ENCODE measurements around the gene PRDM15. TPM values are rescaled to one million over a fixed set of nuclear protein-coding genes. Genes with fewer than 3 reads are reported as not detected.
A peak's percentile ranks its signal among the peaks of the same experiment; 100 is the strongest.

The PRDM15 gene
- total RNA-seq, 1 donor from 2014 or later = 2.9 TPM

DNA sequence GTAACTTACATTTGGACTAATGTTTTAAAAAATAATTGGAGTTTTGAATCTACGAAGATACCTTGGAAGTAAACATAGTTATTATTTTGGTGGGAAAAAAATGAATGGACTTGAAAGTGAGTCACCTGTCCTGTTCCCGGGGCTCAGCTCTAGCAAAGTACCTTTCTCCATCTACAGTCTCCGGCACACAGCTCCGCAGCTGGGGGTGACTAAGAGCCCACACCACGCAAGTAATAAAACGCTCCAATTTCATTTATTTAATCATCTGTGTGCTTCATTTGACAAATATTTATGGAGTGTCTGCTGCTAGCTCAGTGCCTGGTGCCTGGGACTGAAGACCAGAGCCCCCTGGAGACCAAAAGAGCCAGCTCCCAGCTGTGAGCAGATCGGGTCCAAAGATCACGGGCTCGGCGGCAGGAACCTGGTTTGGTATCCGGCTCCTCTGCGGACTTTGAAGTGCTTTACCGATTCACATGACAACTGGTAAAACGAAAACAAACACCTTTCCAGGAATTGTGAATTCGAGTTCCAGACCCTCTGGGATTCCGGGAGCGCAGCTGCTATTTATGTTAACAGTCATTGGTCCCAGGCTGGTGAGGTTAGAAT, 110.6 kb downstream of the PRDM15 start:
- H3K27ac ChIP-seq (replicated peaks) = no peak overlapping the region
- H3K4me3 ChIP-seq = peak overlapping the region; percentile 46
- H3K36me3 ChIP-seq = no peaks in the 10 kb centered on the region
- H3K4me1 ChIP-seq = peaks cover 30% of the 10 kb centered on the region
- H3K9me3 ChIP-seq (replicated peaks) = no peaks in the 10 kb centered on the region
- no peak for TF ChIP-seq CTCF (IDR thresholded peaks at IDR 0.05; ENCODE audit: borderline replicate concordance)
- peaks cover 100% of the 10 kb centered on the region for H3K27me3 ChIP-seq (ENCODE audit: low read depth)
- intact Hi-C loops (cut with micrococcal nuclease) = no loop called here
- DNase-seq = no peak

DNA sequence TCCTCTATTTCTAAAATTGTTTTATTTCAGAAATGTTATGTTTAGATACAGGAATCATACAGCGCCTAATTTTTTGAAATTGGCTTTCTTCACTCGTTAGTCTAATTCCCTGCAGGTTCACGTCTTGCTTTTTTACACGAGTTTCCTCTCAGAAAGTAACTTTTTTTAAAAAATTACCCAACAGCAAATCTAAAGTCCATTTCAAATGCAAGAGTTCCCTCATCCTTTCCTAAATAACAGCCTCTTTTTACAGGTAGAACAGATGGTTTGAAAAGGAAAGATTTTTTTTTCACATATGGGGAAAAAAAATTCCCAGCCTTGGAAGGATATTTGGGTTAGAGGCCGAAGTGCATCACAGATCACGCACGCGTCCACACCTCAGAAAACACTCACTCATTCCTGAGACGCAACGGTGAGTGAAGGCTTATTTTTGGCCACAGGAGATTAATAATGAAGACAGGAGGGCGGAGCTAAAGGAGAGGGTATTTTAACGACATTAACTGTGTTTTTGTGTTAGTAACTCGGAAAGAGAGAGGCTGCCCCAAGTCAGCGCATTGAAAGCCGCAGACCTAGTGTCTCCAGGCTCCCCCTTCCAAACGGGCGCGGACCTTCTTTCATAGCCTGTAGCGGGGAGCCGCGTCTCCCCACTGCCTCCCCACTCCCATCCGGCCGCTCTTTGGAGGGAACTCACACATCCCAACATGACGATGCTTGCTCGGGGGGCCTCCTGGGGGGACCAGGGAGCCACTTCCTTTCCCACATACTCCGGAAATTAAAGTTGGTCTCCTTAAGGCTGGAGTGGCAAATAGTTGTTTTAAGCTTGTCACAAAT, 111.3 kb downstream of the PRDM15 start:
- DNase-seq = no peak
- H3K4me1 ChIP-seq = peaks cover 30% of the 10 kb centered on the region
- no peak for TF ChIP-seq CTCF (IDR thresholded peaks at IDR 0.05; ENCODE audit: borderline replicate concordance)
- intact Hi-C loops (cut with micrococcal nuclease) = no loop called here
- H3K27me3 ChIP-seq (ENCODE audit: low read depth) = peaks cover 100% of the 10 kb centered on the region
- peak overlapping the region; percentile 46 for H3K4me3 ChIP-seq
- no peaks in the 10 kb centered on the region for H3K36me3 ChIP-seq
- H3K9me3 ChIP-seq (replicated peaks) = no peaks in the 10 kb centered on the region
- no peak overlapping the region for H3K27ac ChIP-seq (replicated peaks)

DNA sequence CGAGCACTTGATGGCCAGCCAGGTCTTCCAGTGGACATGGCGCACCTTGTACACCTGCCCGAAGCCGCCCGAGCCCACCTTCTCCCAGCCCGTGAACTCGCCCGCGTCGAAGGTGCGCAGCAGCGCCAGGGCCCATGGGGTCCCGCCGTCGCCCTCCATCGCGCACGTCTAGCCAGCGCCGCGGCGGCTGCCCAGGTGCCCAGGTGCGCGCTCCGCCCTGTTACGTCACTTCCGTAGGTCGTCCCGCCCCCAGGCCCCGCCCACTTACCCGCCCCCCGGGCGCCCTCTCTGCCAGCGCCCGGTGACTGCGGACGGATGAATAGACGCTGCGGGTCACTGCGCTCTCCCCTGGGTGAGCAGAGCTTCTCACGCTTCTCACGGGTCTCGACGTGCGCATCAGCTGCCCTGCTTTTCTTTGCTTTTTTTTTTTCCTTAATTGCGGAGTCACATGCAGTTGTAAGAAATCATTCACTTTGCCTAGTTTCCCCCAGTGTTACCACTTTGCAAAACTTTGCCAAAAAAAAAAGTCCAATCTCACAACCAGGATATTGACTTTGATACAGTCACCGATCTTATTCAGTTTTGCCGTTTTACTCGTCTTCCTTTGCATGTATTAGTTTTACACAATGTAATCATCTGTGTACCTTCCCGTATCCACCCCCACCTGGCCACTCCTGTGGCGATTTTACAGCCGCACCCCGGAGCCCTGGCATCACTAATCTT, 112.1 kb downstream of the PRDM15 start, which contains the start of gene RIPK4:
RIPK4 (minus strand) TSS at position 170 of the 723 bp plus-strand sequence; CDS start at position 159, 11 bp downstream.
- intact Hi-C loops (cut with micrococcal nuclease) = no loop called here

DNA sequence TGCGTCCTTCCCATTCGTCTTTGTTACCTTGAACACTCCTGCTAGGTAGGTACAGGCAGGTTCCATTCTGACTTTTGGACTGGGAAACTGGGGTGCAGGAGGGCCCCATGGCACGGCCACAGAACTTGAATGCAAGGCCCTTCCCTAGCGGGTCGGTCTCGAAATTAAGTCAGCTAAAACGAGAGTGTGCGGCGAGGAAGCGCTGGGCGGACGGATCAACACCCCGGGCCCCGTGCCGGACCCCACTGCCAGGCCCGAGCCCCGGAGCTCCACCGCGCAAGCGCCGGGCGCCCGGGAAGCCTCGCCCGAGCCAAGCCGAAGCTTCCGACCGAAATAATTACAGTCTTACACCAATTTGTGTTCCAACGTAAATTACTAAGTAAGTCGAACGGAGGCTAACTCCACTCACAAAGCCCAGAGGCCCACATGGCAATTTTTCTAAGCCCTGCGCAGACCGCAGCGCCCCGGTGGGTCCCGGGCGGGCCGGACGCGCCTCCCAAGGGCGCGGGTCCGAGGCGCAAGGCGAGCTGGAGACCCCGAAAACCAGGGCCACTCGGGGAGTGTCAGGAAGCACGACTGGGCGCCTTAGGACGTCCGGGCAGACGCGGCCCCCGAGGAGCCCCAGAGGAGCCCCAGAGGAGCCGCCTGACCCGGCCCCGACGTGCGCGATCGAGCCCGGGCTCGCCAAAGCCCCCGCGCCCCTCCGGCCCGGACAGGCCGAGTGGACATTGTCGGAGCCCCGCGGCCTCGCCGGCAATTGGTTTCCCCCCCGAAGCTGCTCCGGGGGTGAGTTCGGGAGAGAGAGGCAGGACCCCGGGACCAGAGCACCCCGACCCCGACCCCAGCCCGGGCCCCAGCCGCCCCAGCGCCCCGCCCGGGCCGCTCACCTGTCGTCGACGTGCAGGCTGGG, 112.9 kb downstream of the PRDM15 start:
- DNase-seq = no peak
- no peak for TF ChIP-seq CTCF (IDR thresholded peaks at IDR 0.05; ENCODE audit: borderline replicate concordance)
- H3K4me1 ChIP-seq = peaks cover 41% of the 10 kb centered on the region
- no peaks in the 10 kb centered on the region for H3K36me3 ChIP-seq
- H3K27me3 ChIP-seq (ENCODE audit: low read depth) = peaks cover 100% of the 10 kb centered on the region
- H3K27ac ChIP-seq (replicated peaks) = no peak overlapping the region
- intact Hi-C loops (cut with micrococcal nuclease) = no loop called here
- H3K9me3 ChIP-seq (replicated peaks) = no peaks in the 10 kb centered on the region
- H3K4me3 ChIP-seq = peak overlapping the region; percentile 53

More for the DNA sequence above, 112.1 kb downstream of the PRDM15 start, which contains the start of gene RIPK4:
- Histone ChIP-seq H3K27ac (replicated peaks) (no peak within 1 kb of the TSS), H3K36me3 (no peaks in the 10 kb centered on the region), H3K4me1 (peaks cover 33% of the 10 kb centered on the region), H3K4me3 (peak within 1 kb of the TSS; percentile 53), H3K9me3 (replicated peaks) (no peaks in the 10 kb centered on the region), H3K27me3 (ENCODE audit: low read depth) (peaks cover 100% of the 10 kb centered on the region)
- TF ChIP-seq CTCF (IDR thresholded peaks at IDR 0.05; ENCODE audit: borderline replicate concordance) = no peak
- no peak for DNase-seq
